Esophagus squamous epithelium (tissue), 4 donors: ENCODE measurements around the gene ZRANB1.

Experiments
- CTCF ChIP-seq, 6 experiments: fragments of 450-650 bp in 4 of 6; fragments of 200-600 bp in 2 of 6; sonication (generic) in 2 of 6; IDR thresholded peaks; one replicate each; pipeline ENCODE4 v1.5.1; 2016 to 2019; ENCODE audit warnings: antibody characterized with exemption in 6 of 6, mild to moderate bottlenecking in 4 of 6, moderate library complexity in 4 of 6
- POLR2A ChIP-seq, 4 donors: fragments of 450-650 bp; IDR thresholded peaks; one replicate each; pipeline ENCODE4 v1.6.1; 2017; ENCODE audit warnings: antibody characterized with exemption in 4 of 4, mild to moderate bottlenecking in 4 of 4, moderate library complexity in 3 of 4

DNA sequence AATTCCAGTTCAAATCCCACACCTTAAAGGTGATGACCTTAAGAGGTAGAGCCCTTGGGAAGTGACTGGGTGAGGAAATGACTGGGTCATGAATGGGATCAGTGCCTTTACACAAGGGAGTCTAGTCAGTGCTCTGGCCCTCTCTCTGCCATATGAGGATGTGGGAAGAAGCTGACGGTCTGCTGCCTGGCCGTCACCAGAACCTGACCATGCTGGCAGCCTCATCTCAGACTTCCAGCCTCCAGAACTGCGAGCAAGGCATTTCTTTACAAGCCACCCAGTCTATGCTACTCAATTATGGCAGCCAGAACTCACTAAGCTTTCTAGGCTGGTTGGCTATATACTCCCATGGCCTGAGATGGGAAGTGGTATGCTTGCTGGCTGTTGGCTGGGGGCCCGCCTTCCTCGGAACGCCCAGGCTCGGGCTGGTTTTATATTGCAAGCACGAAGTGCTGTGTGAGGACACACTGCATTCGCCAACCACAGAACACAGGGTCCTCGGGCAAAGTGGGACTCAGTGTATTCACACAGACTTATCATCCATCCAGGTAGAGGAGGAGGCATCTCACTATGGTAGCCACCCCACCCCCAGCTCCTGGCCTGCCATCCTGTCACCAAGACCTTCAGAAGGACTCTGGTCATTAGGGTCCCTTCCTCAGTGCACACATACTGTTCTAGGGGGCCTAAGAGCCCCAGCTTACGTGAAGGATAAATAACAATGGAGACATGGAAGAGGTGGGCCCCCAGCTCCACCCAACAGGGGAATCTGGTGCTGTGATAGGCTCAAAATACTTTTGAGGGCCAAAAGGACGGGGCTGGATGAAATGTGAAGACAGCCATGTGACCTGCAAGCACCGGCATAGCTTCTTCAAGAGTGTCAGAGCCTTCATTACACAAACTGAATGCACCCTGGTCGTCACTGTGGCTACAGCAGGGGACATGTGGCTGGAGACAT is 49.0 kb downstream of the ZRANB1 start:
- TF ChIP-seq CTCF (IDR thresholded peaks at IDR 0.05) (no peak), POLR2A (IDR thresholded peaks at IDR 0.05) (no peak)
